Activated CD8-positive, alpha-beta memory T cell treated with anti-CD3 and anti-CD28 coated beads for 4 hours (primary cell): ENCODE measurements around the gene USP47.

Experiments
- DNase-seq, 2 donors: peaks; one replicate each; pipeline ENCODE4 v3.0.0-alpha.2; 2020; ENCODE audit warnings: low read depth in 2 of 2

The USP47 gene

DNA sequence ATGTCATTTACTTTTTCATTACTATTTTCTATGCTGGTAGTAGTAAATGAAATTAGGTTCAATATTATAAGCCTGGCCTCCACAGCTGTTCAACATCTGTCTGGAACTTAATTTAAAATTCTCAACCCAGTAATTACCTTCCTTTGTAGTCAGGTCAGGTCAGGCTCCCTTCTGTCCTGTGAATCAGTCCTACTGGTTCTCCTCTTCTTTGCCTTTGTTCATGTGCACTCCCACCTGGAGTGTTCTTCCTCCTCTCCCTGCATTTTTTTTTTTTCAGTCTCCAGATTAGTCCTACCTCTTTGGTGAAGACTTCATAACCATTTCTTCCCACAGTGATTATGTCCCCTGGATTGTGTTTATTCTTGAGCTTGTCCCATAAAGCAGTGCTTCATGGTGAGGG is 98.8 kb downstream of the USP47 start:
- no peak for DNase-seq

- DNase-seq: no peak
Observed at GRCh38 chr11:11942668-11943067, 100.9 kb downstream of the USP47 start.

DNA sequence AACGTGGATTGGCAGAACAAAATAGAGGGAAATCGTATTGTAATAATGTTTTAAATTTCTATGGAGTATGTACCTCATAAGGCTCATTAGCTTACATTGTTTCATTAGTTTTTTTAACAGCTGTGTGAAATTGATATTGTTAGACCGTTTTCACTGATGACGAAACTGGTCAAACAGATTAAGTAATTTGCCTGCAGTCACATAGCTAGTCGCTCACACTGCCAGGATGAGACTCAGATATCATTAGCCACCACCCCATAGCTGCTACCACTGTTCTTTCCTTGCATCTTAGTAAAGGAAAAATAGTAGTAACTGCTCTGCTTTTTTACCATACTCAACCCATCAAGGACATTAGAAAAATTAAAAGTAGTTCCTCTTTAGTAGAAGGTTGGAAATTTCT is 102.7 kb downstream of the USP47 start:
- no peak for DNase-seq

GRCh38 chr11:11946180-11946579 is 104.4 kb downstream of the USP47 start:
- no peak for DNase-seq

- no peak for DNase-seq
Observed at GRCh38 chr11:11946878-11947277, 105.1 kb downstream of the USP47 start.

- no peak for DNase-seq
Observed at GRCh38 chr11:11947825-11948224, 106.1 kb downstream of the USP47 start.

GRCh38 chr11:11948242-11948947 is 106.6 kb downstream of the USP47 start:
- DNase-seq: no peak

- DNase-seq: no peak
Observed at GRCh38 chr11:11949482-11949881, 107.7 kb downstream of the USP47 start.

DNA sequence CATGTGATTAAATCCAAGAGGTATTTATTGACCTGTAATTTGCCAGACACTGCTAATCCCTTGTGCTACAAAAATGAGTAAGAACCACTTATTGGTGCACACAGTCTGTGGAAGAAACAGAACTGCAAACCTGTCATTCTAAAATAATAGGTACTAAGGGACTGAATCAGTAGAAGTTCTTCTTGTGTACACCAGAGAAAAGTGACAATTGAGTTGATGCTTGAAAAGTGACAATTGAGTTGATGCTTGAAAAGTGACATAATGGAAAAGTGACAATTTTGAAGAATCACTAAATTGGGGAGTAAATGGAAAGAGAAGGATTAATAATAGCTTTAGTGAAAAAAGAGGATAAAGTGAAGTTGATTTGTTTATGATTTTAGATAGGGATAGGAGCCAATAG is 110.3 kb downstream of the USP47 start:
- no peak for DNase-seq

- DNase-seq: no peak
Observed at GRCh38 chr11:11956006-11956405, 114.2 kb downstream of the USP47 start.

GRCh38 chr11:11958403-11959231 is 116.8 kb downstream of the USP47 start:
- no peak for DNase-seq

DNA sequence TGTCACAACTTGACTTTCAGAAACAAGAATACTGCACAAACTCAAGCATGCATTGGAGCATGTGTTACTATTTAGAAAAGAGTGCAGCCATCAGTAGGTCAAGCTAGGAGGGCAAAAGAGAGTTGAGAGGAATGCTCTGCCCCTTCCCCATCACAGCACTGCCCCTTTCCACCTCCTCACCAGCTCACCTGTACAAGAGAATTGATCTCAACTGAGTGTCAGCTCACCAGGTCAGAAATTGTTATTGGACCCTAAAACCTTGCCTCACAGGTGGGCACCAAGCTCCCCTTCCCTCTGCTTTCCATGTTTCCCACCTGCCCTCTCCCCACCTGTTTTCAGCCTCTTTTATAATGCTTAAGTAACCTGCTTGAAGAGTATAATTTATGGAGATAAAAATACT is 117.8 kb downstream of the USP47 start:
- no peak for DNase-seq

GRCh38 chr11:11960687-11961086 is 118.9 kb downstream of the USP47 start:
- no peak for DNase-seq

GRCh38 chr11:11961399-11962028 is 119.7 kb downstream of the USP47 start:
- DNase-seq: no peak

DNA sequence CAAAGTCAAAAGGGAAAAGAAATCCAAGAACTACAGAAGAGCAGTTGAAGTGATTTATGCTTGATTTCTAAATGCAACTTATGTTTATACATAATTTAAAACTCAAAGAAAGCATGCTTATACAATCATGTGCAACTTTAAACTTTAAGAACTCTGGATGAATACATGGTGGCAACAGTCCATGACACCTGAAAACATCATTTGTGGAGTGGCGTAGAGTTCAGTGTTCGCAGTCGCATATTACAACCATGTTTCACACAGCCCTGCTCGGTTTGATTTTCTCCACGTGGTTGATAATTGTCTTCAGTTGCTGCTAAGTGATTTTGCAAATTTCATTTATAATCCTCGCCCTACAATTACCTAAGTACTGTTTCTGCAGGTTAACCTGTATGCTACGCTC is 121.3 kb downstream of the USP47 start:
- DNase-seq: no peak

DNA sequence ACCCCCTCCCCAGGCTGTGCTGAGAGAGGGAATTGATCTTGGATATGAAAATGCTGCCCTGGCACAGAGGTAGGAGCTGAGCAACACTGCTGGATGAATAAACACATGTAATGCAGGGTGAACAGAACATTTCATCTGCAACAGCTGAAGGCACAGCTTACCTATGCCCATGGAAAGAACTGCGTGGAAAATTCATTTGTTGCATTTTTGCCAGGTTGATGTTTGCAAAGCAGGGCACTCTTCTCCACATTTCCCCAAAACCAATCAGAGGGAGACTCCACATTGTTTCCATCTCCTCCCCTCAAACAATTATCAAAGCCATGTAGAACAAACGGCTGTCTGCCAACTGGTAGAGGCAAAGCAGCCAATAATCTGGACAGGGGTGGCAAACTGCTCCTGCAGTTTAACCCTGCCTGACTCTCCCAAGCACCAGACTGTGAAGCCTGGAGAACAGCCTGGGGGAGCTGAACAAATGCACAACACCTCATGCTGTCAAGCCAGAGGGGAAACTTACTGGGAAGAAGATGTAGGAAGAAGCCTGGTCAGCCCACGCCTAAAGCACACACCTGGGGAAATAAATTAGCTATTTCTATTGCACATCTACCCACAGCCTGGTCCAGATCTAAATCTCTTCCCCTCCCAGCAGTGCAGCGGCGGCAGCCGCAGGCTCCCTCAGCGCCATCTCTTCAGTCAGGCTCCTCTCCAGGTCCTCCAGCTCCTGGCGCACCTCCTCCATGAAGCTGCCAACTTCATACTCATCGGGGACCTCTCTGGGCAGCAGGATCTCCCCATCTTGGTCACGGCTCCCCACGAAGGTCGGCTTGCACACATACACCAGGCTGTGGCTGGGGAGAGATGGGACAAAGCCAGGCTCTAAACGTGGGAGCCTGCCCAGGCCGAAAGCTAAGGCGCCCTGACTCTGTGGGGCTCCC is 122.3 kb downstream of the USP47 start:
- no peak for DNase-seq

GRCh38 chr11:11964774-11965150 is 123.0 kb downstream of the USP47 start:
- no peak for DNase-seq

GRCh38 chr11:11965192-11965591 is 123.4 kb downstream of the USP47 start:
- no peak for DNase-seq

DNA sequence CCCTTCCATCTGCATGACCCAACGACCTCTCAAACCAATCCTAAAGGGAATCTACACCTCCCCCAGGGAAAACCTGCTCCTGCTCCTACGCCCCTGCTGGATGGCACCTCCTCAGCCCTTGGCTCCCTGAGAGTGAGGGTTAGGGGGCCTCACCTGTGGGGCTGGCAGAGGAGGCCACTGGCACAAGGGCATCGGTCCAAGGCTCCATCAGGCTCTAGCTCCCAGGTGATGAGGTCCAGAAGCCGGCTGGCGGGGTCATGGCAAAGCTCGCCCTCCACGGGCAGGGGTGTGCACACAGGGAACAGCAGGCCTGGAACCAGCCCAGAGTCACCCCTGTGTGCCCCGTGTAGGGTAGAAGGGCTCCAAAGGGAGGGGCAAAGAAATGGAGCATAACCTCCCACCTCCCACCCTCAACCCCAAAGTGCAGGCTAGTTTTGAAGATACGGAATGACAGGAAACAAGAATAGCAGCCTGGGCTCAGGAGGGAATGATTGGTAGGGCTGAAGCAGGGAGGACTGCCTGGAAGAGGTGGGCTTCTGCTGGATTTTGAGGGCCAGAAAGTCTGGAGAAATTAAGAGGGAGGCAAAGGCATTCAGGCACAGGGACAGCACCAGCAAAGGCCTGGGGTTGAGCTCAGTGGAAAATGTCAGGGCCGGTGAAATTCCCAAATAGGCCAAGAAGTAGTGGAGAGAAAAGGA is 124.0 kb downstream of the USP47 start:
- DNase-seq: no peak

DNA sequence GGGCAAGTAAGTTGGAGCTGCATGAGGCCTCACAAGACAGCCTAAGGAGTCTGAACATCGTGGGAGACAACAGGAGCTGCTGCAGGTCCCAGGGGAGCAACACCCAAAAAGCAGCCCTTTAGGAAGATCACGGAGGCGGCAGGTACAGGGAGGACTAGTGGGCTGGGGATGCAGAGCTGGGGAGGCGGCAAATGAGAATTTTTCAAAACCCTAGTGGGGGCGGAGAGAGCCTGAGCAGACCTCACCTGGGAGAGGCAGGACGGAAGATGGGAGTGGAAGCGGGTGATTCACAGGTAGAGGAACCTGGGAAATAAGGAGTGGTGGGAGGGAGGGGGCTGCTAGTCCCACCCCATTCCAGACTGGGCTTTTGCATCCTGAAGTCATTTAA is 124.6 kb downstream of the USP47 start:
- no peak for DNase-seq
